Occipital lobe (tissue), 2 donors: ENCODE measurements around the gene ATXN10. TPM values are rescaled to one million over a fixed set of nuclear protein-coding genes. Genes with fewer than 3 reads are reported as not detected.

Experiments used
- DNase-seq: peaks from one replicate; lab custom pipeline; 2025; lab: John Stamatoyannopoulos, UW
- total RNA-seq: library from RNA; depleted of rRNA; stranded (reverse); fragments of >200 nt; gene quantifications from one replicate; pipeline ENCODE4 v1.2.3, GENCODE V29; 2014

Gene ATXN10
- total RNA-seq, 1 donor from 2014 or later = 326 TPM

GRCh38 chr22:45823336-45823735 is 151.7 kb downstream of the ATXN10 start:
- DNase-seq = no peak

GRCh38 chr22:45826520-45826919 is 154.9 kb downstream of the ATXN10 start:
- DNase-seq = no peak

GRCh38 chr22:45828841-45829240 is 157.2 kb downstream of the ATXN10 start:
- DNase-seq = no peak

GRCh38 chr22:45830531-45831245 is 159.1 kb downstream of the ATXN10 start:
- DNase-seq = no peak

GRCh38 chr22:45831394-45831793 is 159.8 kb downstream of the ATXN10 start:
- no peak for DNase-seq

- DNase-seq = no peak
These were observed 160.5 kb downstream of the ATXN10 start for GRCh38 chr22:45832180-45832579.

- no peak for DNase-seq
These were observed 161.4 kb downstream of the ATXN10 start for GRCh38 chr22:45832959-45833580.

- no peak for DNase-seq
These were observed 162.0 kb downstream of the ATXN10 start for GRCh38 chr22:45833613-45834012.

- DNase-seq = no peak
These were observed 162.6 kb downstream of the ATXN10 start for GRCh38 chr22:45834241-45834640.

GRCh38 chr22:45834795-45835194 is 163.2 kb downstream of the ATXN10 start:
- no peak for DNase-seq

GRCh38 chr22:45836418-45837169 is 165.0 kb downstream of the ATXN10 start:
- DNase-seq = no peak

- DNase-seq = no peak
These were observed 165.9 kb downstream of the ATXN10 start for GRCh38 chr22:45837508-45837907.

GRCh38 chr22:45838305-45838887 is 166.8 kb downstream of the ATXN10 start:
- no peak for DNase-seq

GRCh38 chr22:45840483-45840882 is 168.8 kb downstream of the ATXN10 start:
- no peak for DNase-seq

GRCh38 chr22:45842291-45842991 is 170.8 kb downstream of the ATXN10 start:
- DNase-seq = no peak

- no peak for DNase-seq
These were observed 171.4 kb downstream of the ATXN10 start for GRCh38 chr22:45843031-45843430.

- DNase-seq = no peak
These were observed 172.4 kb downstream of the ATXN10 start for GRCh38 chr22:45843986-45844385.

GRCh38 chr22:45845076-45845487 is 173.4 kb downstream of the ATXN10 start:
- DNase-seq = no peak

GRCh38 chr22:45846952-45847351 is 175.3 kb downstream of the ATXN10 start:
- DNase-seq = no peak

- DNase-seq = no peak
These were observed 177.3 kb downstream of the ATXN10 start for GRCh38 chr22:45848904-45849303.

GRCh38 chr22:45852826-45853225 is 181.2 kb downstream of the ATXN10 start:
- DNase-seq = no peak
